Measurements from ENCODE around the gene COQ5. TPM values are rescaled to one million over a fixed set of nuclear protein-coding genes. Genes with fewer than 3 reads are reported as not detected.

The COQ5 gene
- total RNA-seq, 4 donors from 2014 or later = 17.9 to 33.3 (median 32.8) TPM

DNA sequence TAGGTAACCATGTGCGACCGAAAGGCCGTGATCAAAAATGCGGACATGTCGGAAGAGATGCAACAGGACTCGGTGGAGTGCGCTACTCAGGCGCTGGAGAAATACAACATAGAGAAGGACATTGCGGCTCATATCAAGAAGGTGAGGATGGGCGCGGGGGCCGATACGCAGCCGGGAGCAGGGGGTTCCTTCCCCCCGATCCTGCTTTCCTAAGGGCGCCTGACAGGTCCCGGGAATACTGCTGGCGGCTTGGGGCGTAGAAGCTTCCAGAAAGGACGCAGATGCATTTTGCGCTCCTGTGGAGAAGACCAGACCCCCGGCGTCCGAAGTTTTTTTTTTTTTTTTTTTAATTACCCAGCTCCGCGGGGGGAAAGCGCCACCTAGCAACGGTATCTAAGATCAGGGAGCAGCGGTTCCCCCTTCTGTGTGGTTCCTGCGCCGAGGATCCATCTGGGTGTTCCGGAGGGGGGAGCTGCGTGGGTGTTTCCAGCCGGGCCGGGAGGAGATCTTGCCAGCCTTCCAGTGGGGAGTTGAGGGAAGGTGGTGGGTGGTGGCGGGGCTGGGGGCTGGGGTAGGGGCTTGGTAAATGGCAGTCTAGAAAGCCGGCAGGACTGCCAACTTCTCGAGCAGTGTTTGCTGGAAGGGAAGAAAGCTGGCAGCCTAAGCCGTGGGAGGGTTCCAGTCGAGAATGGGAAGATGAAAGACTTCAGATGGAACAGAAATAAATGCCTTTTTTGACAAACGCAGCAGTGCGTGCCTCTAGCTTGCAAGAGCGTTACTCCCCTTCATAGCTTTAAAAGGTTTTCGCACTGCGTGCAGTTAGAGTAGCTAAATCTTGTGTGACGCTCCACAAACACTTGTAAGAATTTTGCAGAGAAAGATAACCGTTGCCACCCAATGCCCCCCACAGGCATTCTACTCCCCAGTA, 32.3 kb downstream of the COQ5 start:
- intact Hi-C loops (cut with DNase I) = loop anchor here (5.0 kb wide), 1 partner anchor 36 kb away; the partner anchor contains the start of gene RNF10

DNA sequence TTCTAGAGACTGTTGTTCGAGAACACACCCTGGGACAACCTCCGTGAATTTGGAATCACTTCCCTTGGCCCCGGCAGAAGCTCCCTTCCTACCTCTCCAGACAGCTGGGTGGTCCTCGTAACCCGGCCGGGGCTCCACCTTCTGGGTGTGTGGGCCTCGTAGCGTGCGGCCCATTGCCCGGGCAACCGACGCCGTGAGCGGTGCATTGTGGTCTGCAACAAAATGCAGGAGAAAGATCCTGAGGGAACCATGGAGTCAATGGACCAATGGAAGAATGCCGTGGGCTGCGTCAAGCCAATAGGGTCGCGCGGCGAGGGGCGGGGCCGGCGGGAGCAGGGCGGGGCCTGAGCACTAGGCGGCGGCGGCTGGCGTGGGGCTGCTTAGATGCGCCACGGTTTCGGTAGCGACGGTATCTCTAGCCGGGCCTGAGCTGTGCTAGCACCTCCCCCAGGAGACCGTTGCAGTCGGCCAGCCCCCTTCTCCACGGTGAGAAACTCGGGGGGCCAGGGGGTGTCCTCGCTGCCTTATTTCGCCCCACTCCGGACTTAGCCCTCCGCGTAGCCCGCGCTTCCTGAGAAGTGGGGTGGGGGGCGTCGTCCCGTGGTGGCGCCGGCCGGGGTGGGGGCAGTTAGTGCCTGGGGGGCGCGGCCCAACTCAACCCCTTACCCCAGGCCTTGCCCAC, 33.1 kb downstream of the COQ5 start, which contains the start of gene DYNLL1:
DYNLL1 (plus strand) TSS at position 383 of the 682 bp plus-strand sequence. CDS start 309 bp downstream, outside the sequence.
- DNase-seq = peak; percentile 95
- Histone ChIP-seq H3K4me3 (replicated peaks in 1 of 3) (peak within 1 kb of the TSS; percentile 63 to 92 (median 80)), H3K27ac (peak within 1 kb of the TSS; percentile 50 to 93 (median 91)), H3K36me3 (peaks cover 7 to 11% of the 10 kb centered on the region in 2 donors), H3K4me1 (peaks cover 6 to 11% of the 10 kb centered on the region in 2 donors), H3K9me3 (no peaks in the 10 kb centered on the region), H3K27me3 (no peaks in the 10 kb centered on the region)
- peak; percentile 67 to 93 for TF ChIP-seq POLR2A (IDR thresholded peaks at IDR 0.05)
- TF ChIP-seq, protein P1, sequence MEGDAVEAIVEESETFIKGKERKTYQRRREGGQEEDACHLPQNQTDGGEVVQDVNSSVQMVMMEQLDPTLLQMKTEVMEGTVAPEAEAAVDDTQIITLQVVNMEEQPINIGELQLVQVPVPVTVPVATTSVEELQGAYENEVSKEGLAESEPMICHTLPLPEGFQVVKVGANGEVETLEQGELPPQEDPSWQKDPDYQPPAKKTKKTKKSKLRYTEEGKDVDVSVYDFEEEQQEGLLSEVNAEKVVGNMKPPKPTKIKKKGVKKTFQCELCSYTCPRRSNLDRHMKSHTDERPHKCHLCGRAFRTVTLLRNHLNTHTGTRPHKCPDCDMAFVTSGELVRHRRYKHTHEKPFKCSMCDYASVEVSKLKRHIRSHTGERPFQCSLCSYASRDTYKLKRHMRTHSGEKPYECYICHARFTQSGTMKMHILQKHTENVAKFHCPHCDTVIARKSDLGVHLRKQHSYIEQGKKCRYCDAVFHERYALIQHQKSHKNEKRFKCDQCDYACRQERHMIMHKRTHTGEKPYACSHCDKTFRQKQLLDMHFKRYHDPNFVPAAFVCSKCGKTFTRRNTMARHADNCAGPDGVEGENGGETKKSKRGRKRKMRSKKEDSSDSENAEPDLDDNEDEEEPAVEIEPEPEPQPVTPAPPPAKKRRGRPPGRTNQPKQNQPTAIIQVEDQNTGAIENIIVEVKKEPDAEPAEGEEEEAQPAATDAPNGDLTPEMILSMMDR (IDR thresholded peaks at IDR 0.05) = peak in 1 of 6 experiments; percentile 31
- intact Hi-C loops (cut with DNase I) = loop anchor here (5.0 kb wide), 1 partner anchor 36 kb away; the partner anchor contains the start of gene RNF10
- WGBS, 2 donors = 1 to 2% methylated on average over 13 to 22 of the region's 53 CpGs

More for the DNA sequence above, 32.3 kb downstream of the COQ5 start:
- H3K27me3 ChIP-seq = no peaks in the 10 kb centered on the region
- H3K27ac ChIP-seq = peak overlapping the region; percentile 50 to 93 (median 91)
- peak; percentile 56 to 69 for DNase-seq
- peaks cover 6 to 11% of the 10 kb centered on the region in 2 donors for H3K4me1 ChIP-seq
- no peak for TF ChIP-seq POLR2A (IDR thresholded peaks at IDR 0.05)
- TF ChIP-seq, protein P1 (IDR thresholded peaks at IDR 0.05) = peak in 1 of 6 experiments; percentile 7
- H3K36me3 ChIP-seq = peaks cover 9 to 11% of the 10 kb centered on the region in 2 donors
- WGBS, 2 donors = 0 to 1% methylated on average over 45 to 46 of the region's 47 CpGs
- no peaks in the 10 kb centered on the region for H3K9me3 ChIP-seq
- peak overlapping the region; percentile 63 to 92 (median 80) for H3K4me3 ChIP-seq (replicated peaks in 1 of 3)

DNA sequence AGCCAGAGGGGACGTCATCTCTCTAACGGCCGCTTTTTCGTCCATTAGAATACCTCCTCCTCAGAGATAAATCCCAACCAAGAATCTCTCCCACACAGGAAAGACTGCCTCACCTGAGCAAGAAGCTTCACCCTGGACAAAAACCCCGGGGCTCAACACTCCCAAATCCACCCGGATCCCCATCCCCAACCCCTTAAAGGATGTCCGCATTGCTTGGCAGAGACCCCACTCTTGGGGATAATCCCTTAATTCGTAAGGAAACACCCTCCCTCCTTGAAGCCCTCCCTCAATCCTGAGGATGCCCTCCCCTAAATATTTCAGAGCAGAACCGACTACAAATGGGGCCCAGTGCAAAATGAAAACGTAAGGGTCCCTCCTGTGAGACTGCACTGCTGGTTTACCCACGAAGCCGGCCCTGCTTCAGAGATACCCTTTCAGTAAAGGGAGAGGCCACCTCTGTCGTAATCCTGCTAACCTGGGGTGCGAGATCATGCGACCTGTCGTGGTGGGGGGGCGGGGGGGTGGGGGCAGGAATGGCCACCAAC, 33.7 kb downstream of the COQ5 start:
- no peaks in the 10 kb centered on the region for H3K9me3 ChIP-seq
- peak overlapping the region in 1 of 3 donors; percentile 93 for H3K27ac ChIP-seq
- H3K36me3 ChIP-seq = peaks cover 7 to 11% of the 10 kb centered on the region in 2 donors
- H3K27me3 ChIP-seq = no peaks in the 10 kb centered on the region
- intact Hi-C loops (cut with DNase I) = loop anchor here (5.0 kb wide), 1 partner anchor 37 kb away; the partner anchor contains the start of gene RNF10
- TF ChIP-seq, protein P1 (IDR thresholded peaks at IDR 0.05) = no peak
- TF ChIP-seq POLR2A (IDR thresholded peaks at IDR 0.05) = no peak
- DNase-seq = peak in 1 of 2 donors; percentile 2
- H3K4me1 ChIP-seq = peaks cover 6 to 11% of the 10 kb centered on the region in 2 donors
- peak overlapping the region in 2 of 3 donors; percentile 32 to 92 for H3K4me3 ChIP-seq (replicated peaks in 1 of 3)
- WGBS, 2 donors = 13 to 19% methylated on average over 14 of the region's 17 CpGs

DNA sequence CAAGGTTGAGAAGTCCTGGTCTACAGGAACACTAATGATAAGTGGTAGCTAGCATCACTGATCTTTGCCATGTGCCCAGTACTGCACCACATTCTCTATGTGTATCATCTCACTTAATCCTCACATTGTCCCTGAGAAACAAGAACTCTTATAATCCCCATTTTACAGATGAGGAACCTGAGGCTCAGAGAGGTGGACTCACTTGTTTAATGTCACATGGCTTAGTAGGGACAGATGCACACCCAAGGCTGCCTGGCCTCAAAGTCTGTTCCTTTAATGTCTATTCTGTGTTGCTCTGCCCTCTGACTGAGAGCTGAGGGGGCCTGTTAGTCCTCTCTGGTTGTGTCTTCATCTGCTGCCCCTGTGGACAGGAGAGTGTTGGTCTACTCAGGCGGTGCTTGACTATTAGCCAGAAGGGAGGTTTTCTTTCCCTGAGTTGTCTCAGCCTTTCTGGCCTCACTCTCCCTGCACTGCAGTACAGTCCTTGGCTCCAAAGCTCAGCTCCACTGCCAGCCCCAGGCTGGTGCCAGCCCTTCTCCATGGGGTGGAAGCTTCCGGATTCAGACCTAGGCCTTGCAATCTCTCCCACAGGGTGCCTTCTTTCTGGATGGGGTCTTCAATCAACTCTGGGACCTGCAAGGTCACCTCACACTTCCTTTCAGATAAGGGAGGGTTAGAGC, 38.0 kb downstream of the COQ5 start:
- H3K27ac ChIP-seq = no peak overlapping the region
- 80 to 100% methylated on average over 2 of the region's 2 CpGs for WGBS, 2 donors
- TF ChIP-seq, protein P1 (IDR thresholded peaks at IDR 0.05) = no peak
- TF ChIP-seq POLR2A (IDR thresholded peaks at IDR 0.05) = no peak

More for the DNA sequence above, 38.0 kb downstream of the COQ5 start:
- Histone ChIP-seq H3K9me3 (no peaks in the 10 kb centered on the region), H3K27me3 (no peaks in the 10 kb centered on the region), H3K4me1 (peaks cover 6% of the 10 kb centered on the region in 2 donors), H3K4me3 (replicated peaks in 1 of 3) (no peak overlapping the region), H3K36me3 (no peaks in the 10 kb centered on the region)
- intact Hi-C loops (cut with DNase I) = no loop called here
- DNase-seq = no peak
